ENCODE data around the gene COL26A1. TPM values are rescaled to one million over a fixed set of nuclear protein-coding genes. Genes with fewer than 3 reads are reported as not detected.

COL26A1 gene
- total RNA-seq, 6 experiments from 2014 or later, result not detected

- no peaks in the 10 kb centered on the region for H3K9me3 Mint-ChIP-seq
- no peak overlapping the region for H3K27ac Mint-ChIP-seq
- H3K27me3 Mint-ChIP-seq (ENCODE audit: insufficient read depth), result peaks cover 23% of the 10 kb centered on the region
- no peak for DNase-seq
- TF ChIP-seq, protein P1, sequence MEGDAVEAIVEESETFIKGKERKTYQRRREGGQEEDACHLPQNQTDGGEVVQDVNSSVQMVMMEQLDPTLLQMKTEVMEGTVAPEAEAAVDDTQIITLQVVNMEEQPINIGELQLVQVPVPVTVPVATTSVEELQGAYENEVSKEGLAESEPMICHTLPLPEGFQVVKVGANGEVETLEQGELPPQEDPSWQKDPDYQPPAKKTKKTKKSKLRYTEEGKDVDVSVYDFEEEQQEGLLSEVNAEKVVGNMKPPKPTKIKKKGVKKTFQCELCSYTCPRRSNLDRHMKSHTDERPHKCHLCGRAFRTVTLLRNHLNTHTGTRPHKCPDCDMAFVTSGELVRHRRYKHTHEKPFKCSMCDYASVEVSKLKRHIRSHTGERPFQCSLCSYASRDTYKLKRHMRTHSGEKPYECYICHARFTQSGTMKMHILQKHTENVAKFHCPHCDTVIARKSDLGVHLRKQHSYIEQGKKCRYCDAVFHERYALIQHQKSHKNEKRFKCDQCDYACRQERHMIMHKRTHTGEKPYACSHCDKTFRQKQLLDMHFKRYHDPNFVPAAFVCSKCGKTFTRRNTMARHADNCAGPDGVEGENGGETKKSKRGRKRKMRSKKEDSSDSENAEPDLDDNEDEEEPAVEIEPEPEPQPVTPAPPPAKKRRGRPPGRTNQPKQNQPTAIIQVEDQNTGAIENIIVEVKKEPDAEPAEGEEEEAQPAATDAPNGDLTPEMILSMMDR (IDR thresholded peaks at IDR 0.05), result no peak
- H3K4me3 Mint-ChIP-seq, result no peak overlapping the region
- H3K4me1 Mint-ChIP-seq (ENCODE audit: low read depth), result peaks cover 6% of the 10 kb centered on the region; the same call in 1 of the 2 replicates
- no peaks in the 10 kb centered on the region for H3K36me3 Mint-ChIP-seq (ENCODE audit: low read depth)
These were observed 94.5 kb downstream of the COL26A1 start for GRCh38 chr7:101457001-101457750.

DNA sequence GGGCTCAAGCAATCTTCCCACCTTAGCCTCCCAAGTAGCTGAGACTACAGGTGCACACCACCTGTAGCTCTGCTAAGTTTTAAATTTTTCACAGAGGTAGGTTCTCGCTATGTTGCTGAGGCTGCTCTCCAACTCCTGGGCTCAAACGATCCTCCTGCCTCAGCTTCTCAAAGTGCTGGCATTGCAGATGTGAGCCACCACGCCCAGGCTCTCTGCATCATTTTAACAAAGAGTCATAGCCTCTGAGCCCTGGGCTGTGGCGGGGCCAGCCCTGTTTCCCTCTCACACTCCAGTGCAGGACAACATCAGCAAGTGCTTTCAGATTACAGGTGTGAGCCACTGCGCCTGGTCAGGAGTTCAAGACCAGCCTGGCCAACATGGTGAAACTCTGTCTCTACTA is 102.5 kb downstream of the COL26A1 start:
- no peak overlapping the region for H3K27ac Mint-ChIP-seq
- no peaks in the 10 kb centered on the region for H3K9me3 Mint-ChIP-seq
- no peak overlapping the region for H3K4me3 Mint-ChIP-seq
- no peak for DNase-seq
- no peaks in the 10 kb centered on the region for H3K4me1 Mint-ChIP-seq (ENCODE audit: low read depth)
- H3K27me3 Mint-ChIP-seq (ENCODE audit: insufficient read depth), result peaks cover 34% of the 10 kb centered on the region
- no peaks in the 10 kb centered on the region for H3K36me3 Mint-ChIP-seq (ENCODE audit: low read depth)
- TF ChIP-seq, protein P1 (IDR thresholded peaks at IDR 0.05), result no peak

DNA sequence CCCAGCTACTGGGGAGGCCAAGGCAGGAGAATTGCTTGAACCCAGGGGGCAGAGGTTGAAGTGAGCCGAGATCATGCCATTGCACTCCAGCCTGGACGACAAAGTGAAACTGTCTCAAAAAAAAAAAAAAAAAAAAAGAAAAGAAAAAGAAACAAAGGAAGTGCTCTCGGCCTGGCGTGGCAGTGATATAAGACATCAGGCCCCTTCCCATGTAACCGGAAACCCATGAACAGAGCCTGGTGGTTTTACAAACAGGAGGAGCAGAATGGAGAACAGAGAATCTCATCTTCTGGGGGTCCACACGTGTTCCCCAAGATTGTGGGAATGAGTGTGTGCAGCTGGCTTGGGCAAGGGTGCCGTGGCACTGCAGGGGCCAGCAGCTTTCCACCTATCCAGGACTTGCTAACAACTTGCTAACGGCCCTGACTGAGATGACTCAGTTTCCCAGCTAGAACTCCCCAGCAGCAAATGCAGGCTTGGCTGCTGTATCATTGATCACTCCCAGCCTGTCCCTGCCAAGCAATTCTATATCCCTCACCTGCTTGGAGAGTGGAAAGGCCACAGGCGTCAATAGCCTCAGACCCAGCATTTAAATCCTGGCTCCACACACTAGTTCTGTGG is 103.0 kb downstream of the COL26A1 start:
- no peaks in the 10 kb centered on the region for H3K36me3 Mint-ChIP-seq (ENCODE audit: low read depth)
- H3K27ac Mint-ChIP-seq, result no peak overlapping the region
- DNase-seq, result no peak
- H3K4me1 Mint-ChIP-seq (ENCODE audit: low read depth), result no peaks in the 10 kb centered on the region
- H3K27me3 Mint-ChIP-seq (ENCODE audit: insufficient read depth), result peaks cover 32% of the 10 kb centered on the region
- no peak overlapping the region for H3K4me3 Mint-ChIP-seq
- H3K9me3 Mint-ChIP-seq, result no peaks in the 10 kb centered on the region
- TF ChIP-seq, protein P1 (IDR thresholded peaks at IDR 0.05), result no peak

- Mint-ChIP-seq H3K4me1 (ENCODE audit: low read depth) (no peaks in the 10 kb centered on the region), H3K4me3 (no peak overlapping the region), H3K27ac (no peak overlapping the region), H3K27me3 (ENCODE audit: insufficient read depth) (peaks cover 32% of the 10 kb centered on the region), H3K9me3 (no peaks in the 10 kb centered on the region), H3K36me3 (ENCODE audit: low read depth) (no peaks in the 10 kb centered on the region)
- no peak for DNase-seq
- TF ChIP-seq, protein P1 (IDR thresholded peaks at IDR 0.05), result no peak
These were observed 104.2 kb downstream of the COL26A1 start for GRCh38 chr7:101466871-101467270.

- no peak for DNase-seq
These were observed 106.0 kb downstream of the COL26A1 start for GRCh38 chr7:101468546-101469275.

More at GRCh38 chr7:101468546-101469275, 106.0 kb downstream of the COL26A1 start:
- no peak overlapping the region for H3K4me3 Mint-ChIP-seq
- H3K9me3 Mint-ChIP-seq, result no peaks in the 10 kb centered on the region
- H3K4me1 Mint-ChIP-seq (ENCODE audit: low read depth), result no peaks in the 10 kb centered on the region
- H3K36me3 Mint-ChIP-seq (ENCODE audit: low read depth), result no peaks in the 10 kb centered on the region
- H3K27ac Mint-ChIP-seq, result no peak overlapping the region
- peaks cover 31% of the 10 kb centered on the region for H3K27me3 Mint-ChIP-seq (ENCODE audit: insufficient read depth)
- TF ChIP-seq, protein P1 (IDR thresholded peaks at IDR 0.05), result no peak

Data from HFFc6 (cell line).